K562 (cell line): ENCODE results near the gene RDH13. TPM values are rescaled to one million over a fixed set of nuclear protein-coding genes. Genes with fewer than 3 reads are reported as not detected.

Experiments
- ARID3B ChIP-seq: fragments of 250-450 bp; sonication (Bioruptor Pico); IDR thresholded peaks from 2 replicates; pipeline ENCODE4 v1.4.0; 2020; ENCODE audit warnings: borderline replicate concordance
- ATF1 ChIP-seq, 2 experiments: fragments of 450-650 bp in 1 of 2; IDR thresholded peaks; 2 replicates each; pipeline ENCODE4 v1.6.1; 2016; ENCODE audit warnings: missing compliant biosample characterization in 1 of 2, missing genetic modification characterization in 1 of 2
- BCOR ChIP-seq: fragments of 450-650 bp; IDR thresholded peaks from 2 replicates; pipeline ENCODE4 v1.6.1; 2016
- CLOCK ChIP-seq: fragments of 250-450 bp; sonication (Bioruptor Pico); IDR thresholded peaks from 2 replicates; pipeline ENCODE4 v1.4.0; 2020; ENCODE audit warnings: mild to moderate bottlenecking, moderate library complexity, borderline replicate concordance
- EZH2 ChIP-seq: IDR thresholded peaks from 2 replicates; pipeline ENCODE4 v1.6.1; 2012; ENCODE audit warnings: low read depth, mild to moderate bottlenecking, inconsistent platforms, low read length, borderline replicate concordance
- HBP1 ChIP-seq: fragments of 450-650 bp; formaldehyde crosslinking; IDR thresholded peaks from 2 replicates; pipeline ENCODE4 v1.4.0; 2022; ENCODE audit warnings: missing genetic modification characterization
- KDM4B ChIP-seq, 2 experiments: fragments of 450-650 bp in 1 of 2; sonication (generic) in 1 of 2; IDR thresholded peaks; 2 replicates each; pipeline ENCODE4 v1.6.1; 2016 to 2017; ENCODE audit warnings: borderline replicate concordance in 2 of 2, antibody characterized with exemption in 1 of 2, low read depth in 1 of 2, mild to moderate bottlenecking in 1 of 2
- MED1 ChIP-seq: sonication (generic); formaldehyde crosslinking; IDR thresholded peaks from 2 replicates; pipeline ENCODE4 v1.8.1; 2023; ENCODE audit warnings: missing genetic modification reagents, borderline replicate concordance
- NR2C2 ChIP-seq, 2 experiments: fragments of 200-800 bp in 1 of 2; sonication (Bioruptor generic) in 1 of 2; sonication (generic) in 1 of 2; formaldehyde crosslinking in 1 of 2; IDR thresholded peaks; 2 replicates each; pipeline versions ENCODE4 v1.6.1 to v1.8.0; 2016 to 2022; ENCODE audit warnings: mild to moderate bottlenecking in 1 of 2, missing compliant biosample characterization in 1 of 2, missing genetic modification characterization in 1 of 2, missing genetic modification reagents in 1 of 2
- RERE ChIP-seq: sonication (generic); formaldehyde crosslinking; IDR thresholded peaks from 2 replicates; pipeline ENCODE4 v1.8.0; 2023; ENCODE audit warnings: missing genetic modification reagents, mild to moderate bottlenecking, borderline replicate concordance
- TAF7 ChIP-seq: fragments of 450-650 bp; IDR thresholded peaks from 2 replicates; pipeline ENCODE4 v1.6.1; 2016; ENCODE audit warnings: missing genetic modification characterization, missing compliant biosample characterization
- TCF7 ChIP-seq: sonication (generic); IDR thresholded peaks from 2 replicates; pipeline ENCODE4 v1.6.1; 2016; ENCODE audit warnings: antibody characterized with exemption, borderline replicate concordance
- TGIF2 ChIP-seq: sonication (generic); formaldehyde crosslinking; IDR thresholded peaks from 2 replicates; pipeline ENCODE4 v1.8.1; 2022; ENCODE audit warnings: mild to moderate bottlenecking, missing genetic modification reagents, moderate library complexity
- ZNF146 ChIP-seq: IDR thresholded peaks from one replicate; pipeline ENCODE4 v1.6.1; 2018; ENCODE audit warnings: missing compliant biosample characterization; ENCODE audit not compliant: unreplicated experiment
- ZNF668 ChIP-seq: fragments of 250-450 bp; sonication (Bioruptor Pico); IDR thresholded peaks from 2 replicates; pipeline ENCODE4 v1.8.0; 2022; ENCODE audit warnings: mild to moderate bottlenecking, inconsistent platforms
- polyA plus RNA-seq, 8 experiments: library from polyadenylated mRNA; depleted of rRNA in 4 of 8; stranded (reverse) in 5 of 8; unstranded in 3 of 8; fragments of >200 nt; fragmentation: Nextera tagmentation in 2 of 8; fragmentation: Illumina TruSeq in 1 of 8; extraction: Ambion mirVana in 2 of 8; extraction: Trizol in 1 of 8; gene quantifications; 2 replicates each; pipeline versions ENCODE4 v1.2.1 to v1.2.3, GENCODE V29; 2011 to 2014; ENCODE audit warnings: inconsistent platforms in 1 of 8, missing spikeins in 1 of 8
- total RNA-seq, 7 experiments: library from RNA; depleted of rRNA in 6 of 7; stranded (reverse); fragments of >200 nt in 6 of 7; fragmentation: Illumina TruSeq in 2 of 7; extraction: Trizol in 2 of 7; gene quantifications; 2 replicates each; pipeline versions ENCODE4 v1.2.1 to v1.2.3, GENCODE V29; 2011 to 2021; ENCODE audit warnings: low replicate concordance in 1 of 7

Gene RDH13
- total and polyA plus RNA-seq, 9 of the 15 experiments (the other 6 are each of a cell fraction or from before 2014, with no cell fraction given): 7.5 to 70.3 (median 39.5) TPM

GRCh38 chr19:55041627-55042343, 21.2 kb downstream of the RDH13 start (continued):
- TF ChIP-seq RERE (CRISPR knock-in tag) (no peak), ATF1 (CRISPR knock-in tag; IDR thresholded peaks at IDR 0.05) (no peak), ATF1 (tag; IDR thresholded peaks at IDR 0.05) (no peak), CLOCK (CRISPR knock-in tag) (no peak), BCOR (peak; percentile 18; the same call in 1 of the 2 replicates), MED1 (CRISPR knock-in tag) (no peak), TGIF2 (CRISPR knock-in tag) (no peak), TCF7 (no peak), ARID3B (CRISPR knock-in tag) (no peak), HBP1 (CRISPR knock-in tag) (no peak), TAF7 (tag) (no peak), KDM4B (IDR thresholded peaks at IDR 0.05; ENCODE audit: borderline replicate concordance in 2 of 2, low read depth in 1 of 2) (0 out of 4 replicates have a peak, but pooled peaks of 1 of the 2 experiments have one; percentile 26), ZNF668 (CRISPR knock-in tag) (no peak), ZNF146 (CRISPR knock-in tag) (no peak), NR2C2 (CRISPR knock-in tag; IDR thresholded peaks at IDR 0.05) (no peak), NR2C2 (tag; IDR thresholded peaks at IDR 0.05) (peak; percentile 86), EZH2 (no peak)
